ENCODE results near the gene PRDM7.

The PRDM7 gene

GRCh38 chr16:90033387-90033786, 43.7 kb downstream of the PRDM7 start:
- Histone ChIP-seq H3K36me3 (ENCODE audit: control insufficient read depth, insufficient read depth, low read length, severe bottlenecking) (peaks cover 35% of the 10 kb centered on the region), H3K4me1 (ENCODE audit: control insufficient read depth, insufficient read depth, low read length) (no peaks in the 10 kb centered on the region), H3K4me3 (ENCODE audit: low read length) (no peak overlapping the region), H3K9me3 (ENCODE audit: control insufficient read depth, low read length) (no peaks in the 10 kb centered on the region), H3K9ac (ENCODE audit: low read length) (no peak overlapping the region), H3K27me3 (replicated peaks; ENCODE audit: control insufficient read depth, insufficient read depth, low read length) (no peaks in the 10 kb centered on the region)
- no peak for DNase-seq (ENCODE audit: low read depth)

DNA sequence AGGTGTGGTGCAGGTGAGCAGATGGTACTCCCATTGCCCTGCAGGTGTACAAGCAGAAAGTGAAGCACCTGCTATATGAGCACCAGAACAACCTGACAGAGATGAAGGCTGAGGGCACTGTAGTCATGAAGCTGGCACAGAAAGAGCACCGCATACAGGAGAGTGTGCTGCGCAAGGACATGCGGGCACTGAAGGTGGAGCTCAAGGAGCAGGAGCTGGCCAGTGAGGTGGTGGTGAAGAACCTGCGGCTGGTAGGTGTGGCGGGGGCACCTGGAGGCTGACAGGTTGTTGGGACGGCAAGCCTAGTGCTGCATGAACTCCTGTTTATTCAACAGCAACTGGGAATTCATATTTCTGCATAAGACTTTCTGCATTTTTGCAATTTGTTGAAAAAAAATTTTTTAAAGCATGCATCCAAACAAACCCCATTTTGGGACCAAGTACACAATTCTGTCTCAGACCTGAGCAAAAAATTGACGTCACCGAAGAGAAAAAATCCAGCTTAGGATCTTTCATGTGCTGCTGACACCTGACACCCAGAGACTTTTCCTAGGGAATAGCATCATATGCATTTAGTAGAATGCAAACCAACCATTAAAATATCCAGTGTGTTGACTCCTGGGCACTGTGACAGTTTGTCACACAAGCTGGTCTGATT, 44.3 kb downstream of the PRDM7 start:
- no peaks in the 10 kb centered on the region for H3K27me3 ChIP-seq (replicated peaks; ENCODE audit: control insufficient read depth, insufficient read depth, low read length)
- no peak overlapping the region for H3K4me3 ChIP-seq (ENCODE audit: low read length)
- DNase-seq (ENCODE audit: low read depth): peak; percentile 52
- peaks cover 29% of the 10 kb centered on the region for H3K36me3 ChIP-seq (ENCODE audit: control insufficient read depth, insufficient read depth, low read length, severe bottlenecking)
- H3K9ac ChIP-seq (ENCODE audit: low read length): no peak overlapping the region
- H3K9me3 ChIP-seq (ENCODE audit: control insufficient read depth, low read length): no peaks in the 10 kb centered on the region
- no peaks in the 10 kb centered on the region for H3K4me1 ChIP-seq (ENCODE audit: control insufficient read depth, insufficient read depth, low read length)

DNA sequence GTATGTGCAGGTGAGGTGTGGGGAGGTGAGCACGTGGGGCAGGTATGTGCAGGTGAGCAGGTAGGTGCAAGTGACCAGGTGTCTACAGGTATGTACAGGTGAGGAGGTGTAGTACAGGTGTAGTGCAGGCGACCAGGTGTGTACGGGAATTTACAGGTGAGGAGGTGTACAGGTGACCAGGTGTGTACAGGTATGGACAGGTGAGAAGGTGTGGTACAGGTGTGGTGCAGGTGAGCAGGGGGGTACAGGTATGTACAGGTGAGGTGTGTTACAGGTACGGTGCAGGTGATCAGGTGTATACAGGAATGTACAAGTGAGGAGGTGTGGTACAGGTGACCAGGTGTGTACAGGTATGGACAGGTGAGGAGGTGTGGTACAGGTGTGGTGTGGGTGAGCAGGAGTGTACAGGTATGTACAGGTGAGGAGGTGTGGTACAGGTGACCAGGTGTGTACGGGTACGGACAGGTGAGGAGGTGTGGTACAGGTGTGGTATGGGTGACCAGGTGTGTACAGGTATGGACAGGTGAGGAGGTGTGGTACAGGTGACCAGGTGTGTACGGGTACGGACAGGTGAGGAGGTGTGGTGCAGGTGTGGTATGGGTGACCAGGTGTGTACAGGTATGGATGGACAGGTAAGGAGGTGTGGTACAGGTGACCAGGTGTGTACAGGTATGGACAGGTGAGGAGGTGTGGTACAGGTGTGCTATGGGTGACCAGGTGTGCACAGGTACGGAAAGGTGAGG, 45.0 kb downstream of the PRDM7 start:
- Histone ChIP-seq H3K4me3 (ENCODE audit: low read length) (no peak overlapping the region), H3K36me3 (ENCODE audit: control insufficient read depth, insufficient read depth, low read length, severe bottlenecking) (peaks cover 23% of the 10 kb centered on the region), H3K27me3 (replicated peaks; ENCODE audit: control insufficient read depth, insufficient read depth, low read length) (no peaks in the 10 kb centered on the region), H3K9me3 (ENCODE audit: control insufficient read depth, low read length) (no peaks in the 10 kb centered on the region), H3K4me1 (ENCODE audit: control insufficient read depth, insufficient read depth, low read length) (no peaks in the 10 kb centered on the region), H3K9ac (ENCODE audit: low read length) (no peak overlapping the region)
- peak; percentile 46 for DNase-seq (ENCODE audit: low read depth)

DNA sequence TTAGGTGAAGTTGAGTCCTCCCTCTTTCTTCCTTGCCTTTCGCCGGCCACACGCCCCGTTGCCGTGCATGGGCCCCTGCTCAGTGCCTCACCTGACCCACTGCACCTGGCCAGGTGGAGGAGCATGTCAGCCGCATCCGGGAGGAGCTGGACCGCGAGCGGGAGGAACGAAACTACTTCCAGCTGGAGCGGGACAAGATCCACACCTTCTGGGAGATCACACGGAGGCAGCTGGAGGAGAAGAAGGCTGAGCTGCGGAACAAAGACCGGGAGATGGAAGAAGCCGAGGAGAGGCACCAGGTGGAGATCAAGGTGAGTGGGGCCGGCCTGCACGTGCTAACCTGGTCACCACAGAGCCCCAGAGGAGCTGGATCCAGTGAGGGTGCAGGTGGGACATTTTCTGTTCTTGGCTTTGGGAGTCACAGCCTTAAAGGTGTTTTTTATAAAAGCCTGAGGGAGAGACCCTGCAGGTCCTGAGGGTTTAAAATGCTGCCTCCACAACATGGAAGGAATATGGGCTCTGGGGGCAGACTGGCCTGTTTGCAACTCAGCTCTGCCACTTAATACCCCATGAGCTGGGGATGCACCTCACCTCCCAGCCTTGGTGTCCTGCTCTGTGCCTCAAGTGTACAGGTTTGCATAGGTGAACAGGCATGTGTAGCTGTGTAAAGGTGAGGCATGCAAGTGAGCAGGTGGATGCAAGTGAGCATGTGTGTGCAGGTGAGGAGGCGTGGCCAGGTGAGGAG, 45.8 kb downstream of the PRDM7 start:
- Histone ChIP-seq H3K36me3 (ENCODE audit: control insufficient read depth, insufficient read depth, low read length, severe bottlenecking) (peaks cover 16% of the 10 kb centered on the region), H3K4me1 (ENCODE audit: control insufficient read depth, insufficient read depth, low read length) (no peaks in the 10 kb centered on the region), H3K9me3 (ENCODE audit: control insufficient read depth, low read length) (no peaks in the 10 kb centered on the region), H3K9ac (ENCODE audit: low read length) (no peak overlapping the region), H3K27me3 (replicated peaks; ENCODE audit: control insufficient read depth, insufficient read depth, low read length) (no peaks in the 10 kb centered on the region), H3K4me3 (ENCODE audit: low read length) (no peak overlapping the region)
- DNase-seq (ENCODE audit: low read depth): no peak

DNA sequence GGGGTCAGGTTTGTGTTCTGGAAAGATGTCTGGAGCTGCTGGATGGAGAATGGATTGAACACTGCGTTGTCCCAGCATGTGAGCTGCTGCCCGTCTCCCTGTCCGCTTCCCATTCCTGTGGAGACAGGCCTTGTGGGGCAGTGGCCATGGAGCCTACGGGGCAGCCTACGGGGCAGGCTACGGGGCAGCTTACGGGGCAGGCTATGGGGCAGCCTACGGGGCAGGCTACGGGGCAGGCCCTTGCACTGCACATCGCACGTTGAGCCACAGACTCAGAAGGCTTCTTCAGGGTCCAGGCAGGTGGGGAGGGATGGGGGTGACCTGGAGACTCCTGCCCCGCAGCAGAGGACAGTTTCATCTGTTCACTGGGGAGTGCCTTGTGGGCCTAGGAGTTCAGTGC, 48.1 kb downstream of the PRDM7 start:
- no peak for DNase-seq (ENCODE audit: low read depth)
- Histone ChIP-seq H3K4me3 (ENCODE audit: low read length) (no peak overlapping the region), H3K9me3 (ENCODE audit: control insufficient read depth, low read length) (no peaks in the 10 kb centered on the region), H3K4me1 (ENCODE audit: control insufficient read depth, insufficient read depth, low read length) (no peaks in the 10 kb centered on the region), H3K9ac (ENCODE audit: low read length) (no peak overlapping the region), H3K27me3 (replicated peaks; ENCODE audit: control insufficient read depth, insufficient read depth, low read length) (no peaks in the 10 kb centered on the region), H3K36me3 (ENCODE audit: control insufficient read depth, insufficient read depth, low read length, severe bottlenecking) (peaks cover 14% of the 10 kb centered on the region)

- H3K27me3 ChIP-seq (replicated peaks; ENCODE audit: control insufficient read depth, insufficient read depth, low read length): no peaks in the 10 kb centered on the region
- no peak overlapping the region for H3K4me3 ChIP-seq (ENCODE audit: low read length)
- no peak for DNase-seq (ENCODE audit: low read depth)
- H3K9me3 ChIP-seq (ENCODE audit: control insufficient read depth, low read length): no peaks in the 10 kb centered on the region
- H3K4me1 ChIP-seq (ENCODE audit: control insufficient read depth, insufficient read depth, low read length): peaks cover 6% of the 10 kb centered on the region
- H3K36me3 ChIP-seq (ENCODE audit: control insufficient read depth, insufficient read depth, low read length, severe bottlenecking): peaks cover 14% of the 10 kb centered on the region
- H3K9ac ChIP-seq (ENCODE audit: low read length): no peak overlapping the region
Observed at GRCh38 chr16:90027611-90028010, 49.5 kb downstream of the PRDM7 start.

DNA sequence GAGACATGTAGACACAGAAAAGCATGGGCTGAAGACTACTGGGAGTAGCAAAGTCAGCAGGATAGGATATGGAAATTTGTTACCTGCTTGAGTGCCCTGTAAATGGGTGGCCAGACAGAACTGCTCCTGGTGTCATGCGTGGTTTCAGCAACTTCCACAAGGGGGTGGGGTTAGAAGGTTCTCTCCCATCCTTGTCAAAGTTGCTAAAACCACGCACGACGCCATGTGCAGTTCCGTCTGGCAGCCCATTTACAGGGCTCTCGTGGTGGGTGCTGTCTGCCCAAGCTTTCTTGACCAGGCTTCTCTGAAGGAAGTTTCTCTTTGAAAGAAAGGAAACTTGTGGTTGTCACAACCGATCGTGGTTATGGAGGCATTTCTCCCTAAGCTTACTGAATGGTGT, 51.0 kb downstream of the PRDM7 start:
- H3K4me1 ChIP-seq (ENCODE audit: control insufficient read depth, insufficient read depth, low read length): peaks cover 10% of the 10 kb centered on the region
- H3K9ac ChIP-seq (ENCODE audit: low read length): no peak overlapping the region
- H3K9me3 ChIP-seq (ENCODE audit: control insufficient read depth, low read length): no peaks in the 10 kb centered on the region
- no peak overlapping the region for H3K4me3 ChIP-seq (ENCODE audit: low read length)
- H3K36me3 ChIP-seq (ENCODE audit: control insufficient read depth, insufficient read depth, low read length, severe bottlenecking): peaks cover 7% of the 10 kb centered on the region
- no peak for DNase-seq (ENCODE audit: low read depth)
- H3K27me3 ChIP-seq (replicated peaks; ENCODE audit: control insufficient read depth, insufficient read depth, low read length): no peaks in the 10 kb centered on the region

- Histone ChIP-seq H3K27me3 (replicated peaks; ENCODE audit: control insufficient read depth, insufficient read depth, low read length) (no peaks in the 10 kb centered on the region), H3K36me3 (ENCODE audit: control insufficient read depth, insufficient read depth, low read length, severe bottlenecking) (no peaks in the 10 kb centered on the region), H3K4me3 (ENCODE audit: low read length) (peak overlapping the region; percentile 92), H3K9ac (ENCODE audit: low read length) (peak overlapping the region; percentile 93), H3K4me1 (ENCODE audit: control insufficient read depth, insufficient read depth, low read length) (peaks cover 19% of the 10 kb centered on the region), H3K9me3 (ENCODE audit: control insufficient read depth, low read length) (no peaks in the 10 kb centered on the region)
- no peak for DNase-seq (ENCODE audit: low read depth)
Observed at GRCh38 chr16:90023078-90023447, 54.1 kb downstream of the PRDM7 start.

- no peaks in the 10 kb centered on the region for H3K9me3 ChIP-seq (ENCODE audit: control insufficient read depth, low read length)
- H3K27me3 ChIP-seq (replicated peaks; ENCODE audit: control insufficient read depth, insufficient read depth, low read length): no peaks in the 10 kb centered on the region
- H3K36me3 ChIP-seq (ENCODE audit: control insufficient read depth, insufficient read depth, low read length, severe bottlenecking): no peaks in the 10 kb centered on the region
- H3K4me1 ChIP-seq (ENCODE audit: control insufficient read depth, insufficient read depth, low read length): peaks cover 19% of the 10 kb centered on the region
- H3K9ac ChIP-seq (ENCODE audit: low read length): peak overlapping the region; percentile 93
- H3K4me3 ChIP-seq (ENCODE audit: low read length): peak overlapping the region; percentile 92
- peak; percentile 91 for DNase-seq (ENCODE audit: low read depth)
Observed at GRCh38 chr16:90022209-90023077, 54.7 kb downstream of the PRDM7 start.

DNA sequence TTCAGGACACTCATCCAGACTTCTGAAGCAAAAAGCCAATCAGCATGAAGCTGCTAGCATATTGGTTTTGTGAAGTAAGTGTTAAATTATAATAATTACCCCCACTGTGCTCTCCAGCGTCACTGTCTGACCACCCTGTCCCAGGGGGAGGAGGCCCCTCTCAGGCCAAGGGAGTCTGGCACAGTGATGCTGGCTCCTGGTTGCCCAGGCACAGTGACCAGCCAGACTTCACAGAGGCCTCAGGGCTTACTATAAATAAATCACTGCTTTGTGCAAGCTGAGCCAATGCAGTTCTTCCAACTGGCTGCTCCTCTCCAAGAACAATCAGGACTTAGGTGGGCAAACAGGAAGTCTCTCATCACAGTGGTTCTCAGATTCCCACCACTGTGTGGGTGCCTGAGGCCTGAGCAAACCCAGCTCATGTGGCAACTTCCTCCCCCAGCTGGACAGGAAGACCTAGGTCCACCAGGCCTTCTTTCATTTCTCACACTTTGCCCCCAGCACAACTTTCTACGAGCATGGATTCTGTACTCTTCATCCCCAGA, 56.2 kb downstream of the PRDM7 start:
- Histone ChIP-seq H3K9me3 (ENCODE audit: control insufficient read depth, low read length) (no peaks in the 10 kb centered on the region), H3K9ac (ENCODE audit: low read length) (no peak overlapping the region), H3K27me3 (replicated peaks; ENCODE audit: control insufficient read depth, insufficient read depth, low read length) (no peaks in the 10 kb centered on the region), H3K36me3 (ENCODE audit: control insufficient read depth, insufficient read depth, low read length, severe bottlenecking) (no peaks in the 10 kb centered on the region), H3K4me3 (ENCODE audit: low read length) (no peak overlapping the region), H3K4me1 (ENCODE audit: control insufficient read depth, insufficient read depth, low read length) (peaks cover 19% of the 10 kb centered on the region)
- DNase-seq (ENCODE audit: low read depth): no peak
